Smooth muscle cell (in vitro differentiated cells): ENCODE data around the gene GSE1. TPM values are rescaled to one million over a fixed set of nuclear protein-coding genes. Genes with fewer than 3 reads are reported as not detected.

ENCODE experiments used
- DNase-seq: peaks from one replicate; lab custom pipeline; 2025; ENCODE audit not compliant: unreplicated experiment; lab: John Stamatoyannopoulos, UW
- H2AFZ ChIP-seq: fragments of 200-600 bp; sonication (generic); 2 replicates; pipeline ENCODE4 v1.6.0; 2016; ENCODE audit warnings: antibody characterized with exemption, low read depth, mild to moderate bottlenecking
- H3F3A ChIP-seq: fragments of 200-600 bp; sonication (generic); 2 replicates; pipeline ENCODE4 v1.6.0; 2017; ENCODE audit warnings: antibody characterized with exemption, low read depth
- H3K27ac ChIP-seq: fragments of 200-600 bp; sonication (generic); 2 replicates; pipeline ENCODE4 v1.5.1; 2016; ENCODE audit warnings: low read depth, mild to moderate bottlenecking
- H3K27me3 ChIP-seq: fragments of 200-600 bp; sonication (generic); 2 replicates; pipeline ENCODE4 v1.6.1; 2016; ENCODE audit warnings: low read depth, mild to moderate bottlenecking
- H3K36me3 ChIP-seq: fragments of 200-600 bp; sonication (generic); 2 replicates; pipeline ENCODE4 v1.5.1; 2016; ENCODE audit warnings: low read depth
- H3K4me1 ChIP-seq: fragments of 200-600 bp; sonication (generic); 2 replicates; pipeline ENCODE4 v1.5.1; 2016; ENCODE audit warnings: low read depth
- H3K4me2 ChIP-seq: fragments of 200-600 bp; sonication (generic); 2 replicates; pipeline ENCODE4 v1.6.0; 2016; ENCODE audit warnings: mild to moderate bottlenecking
- H3K4me3 ChIP-seq: fragments of 200-600 bp; sonication (generic); 2 replicates; pipeline ENCODE4 v1.5.1; 2016; ENCODE audit warnings: mild to moderate bottlenecking
- H3K79me2 ChIP-seq: fragments of 200-600 bp; sonication (generic); 2 replicates; pipeline ENCODE4 v1.6.0; 2016; ENCODE audit warnings: low read depth, mild to moderate bottlenecking
- H3K9ac ChIP-seq: fragments of 200-600 bp; sonication (generic); 2 replicates; pipeline ENCODE4 v1.6.0; 2016; ENCODE audit warnings: low read depth
- H3K9me3 ChIP-seq: fragments of 200-600 bp; sonication (generic); replicated peaks from 2 replicates; pipeline ENCODE4 v1.5.1; 2016; ENCODE audit warnings: low read depth
- H4K20me1 ChIP-seq: fragments of 200-600 bp; sonication (generic); 2 replicates; pipeline ENCODE4 v1.6.0; 2016; ENCODE audit warnings: low read depth
- CTCF ChIP-seq: fragments of 200-600 bp; sonication (generic); IDR thresholded peaks from 2 replicates; pipeline ENCODE4 v1.5.1; 2017; ENCODE audit warnings: borderline replicate concordance, mild to moderate bottlenecking, antibody characterized with exemption; ENCODE audit not compliant: insufficient read depth, poor library complexity, severe bottlenecking
- WGBS: methylation state at CpG from one replicate; pipeline ENCODE4 v1.1.7; 2016; ENCODE audit warnings: low lambda C conversion rate; 5-methylcytosine and 5-hydroxymethylcytosine counted together
- polyA plus RNA-seq: library from polyadenylated mRNA; unstranded; fragments of >200 nt; fragmentation: Nextera tagmentation; extraction: Ambion mirVana; gene quantifications from 2 replicates; pipeline ENCODE4 v1.2.1, GENCODE V29; 2016
- total RNA-seq: library from RNA; depleted of rRNA; stranded (reverse); fragments of >200 nt; gene quantifications from 2 replicates; pipeline ENCODE4 v1.2.3, GENCODE V29; 2014

GSE1 gene
- total and polyA plus RNA-seq, 2 experiments from 2014 or later = 13.6 to 27.7 TPM

DNA sequence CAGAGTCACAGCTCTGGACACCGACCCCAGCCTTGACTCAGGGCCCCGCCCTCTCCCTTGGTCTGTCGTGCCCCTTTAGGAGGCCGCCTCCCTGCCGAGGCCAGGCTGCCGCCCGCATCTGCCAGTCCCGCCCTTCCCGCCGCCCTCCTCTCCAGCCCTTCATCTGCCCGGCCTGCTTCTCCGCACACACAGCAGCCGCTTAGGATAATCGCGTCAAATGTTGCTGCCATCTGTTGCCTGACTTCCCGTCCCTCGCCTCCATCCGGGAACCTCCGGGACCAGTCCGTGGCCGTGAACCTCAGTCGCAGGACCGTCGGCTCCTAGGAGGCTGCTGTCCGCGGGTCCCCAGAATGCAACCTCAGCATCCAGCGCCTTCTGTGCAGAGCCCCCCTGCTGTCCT, 11.9 kb downstream of the GSE1 start:
- no peaks in the 10 kb centered on the region for H3F3A ChIP-seq
- no peaks in the 10 kb centered on the region for H3K9me3 ChIP-seq
- H3K4me3 ChIP-seq = no peak overlapping the region
- no peak for DNase-seq
- peaks cover 80% of the 10 kb centered on the region for H3K79me2 ChIP-seq
- 86% methylated on average over 20 of the region's 27 CpGs for WGBS
- H3K4me1 ChIP-seq = peaks cover 34% of the 10 kb centered on the region
- H3K4me2 ChIP-seq = no peak overlapping the region
- H2AFZ ChIP-seq = no peak overlapping the region
- no peaks in the 10 kb centered on the region for H3K36me3 ChIP-seq
- TF ChIP-seq CTCF = no peak
- no peaks in the 10 kb centered on the region for H3K27me3 ChIP-seq
- H4K20me1 ChIP-seq = peaks cover 100% of the 10 kb centered on the region
- H3K27ac ChIP-seq = no peak overlapping the region
- H3K9ac ChIP-seq = no peak overlapping the region

GRCh38 chr16:85625485-85626117, 12.5 kb downstream of the GSE1 start:
- peaks cover 34% of the 10 kb centered on the region for H3K4me1 ChIP-seq
- peaks cover 80% of the 10 kb centered on the region for H3K79me2 ChIP-seq
- H3K27ac ChIP-seq = no peak overlapping the region
- H3K27me3 ChIP-seq = no peaks in the 10 kb centered on the region
- no peak overlapping the region for H3K9ac ChIP-seq
- DNase-seq = no peak
- no peaks in the 10 kb centered on the region for H3K36me3 ChIP-seq
- peaks cover 100% of the 10 kb centered on the region for H4K20me1 ChIP-seq
- H3K4me2 ChIP-seq = no peak overlapping the region
- no peak overlapping the region for H2AFZ ChIP-seq
- H3F3A ChIP-seq = no peaks in the 10 kb centered on the region
- no peak overlapping the region for H3K4me3 ChIP-seq
- H3K9me3 ChIP-seq = no peaks in the 10 kb centered on the region
- no peak for TF ChIP-seq CTCF
- 90% methylated on average over 18 of the region's 18 CpGs for WGBS

DNA sequence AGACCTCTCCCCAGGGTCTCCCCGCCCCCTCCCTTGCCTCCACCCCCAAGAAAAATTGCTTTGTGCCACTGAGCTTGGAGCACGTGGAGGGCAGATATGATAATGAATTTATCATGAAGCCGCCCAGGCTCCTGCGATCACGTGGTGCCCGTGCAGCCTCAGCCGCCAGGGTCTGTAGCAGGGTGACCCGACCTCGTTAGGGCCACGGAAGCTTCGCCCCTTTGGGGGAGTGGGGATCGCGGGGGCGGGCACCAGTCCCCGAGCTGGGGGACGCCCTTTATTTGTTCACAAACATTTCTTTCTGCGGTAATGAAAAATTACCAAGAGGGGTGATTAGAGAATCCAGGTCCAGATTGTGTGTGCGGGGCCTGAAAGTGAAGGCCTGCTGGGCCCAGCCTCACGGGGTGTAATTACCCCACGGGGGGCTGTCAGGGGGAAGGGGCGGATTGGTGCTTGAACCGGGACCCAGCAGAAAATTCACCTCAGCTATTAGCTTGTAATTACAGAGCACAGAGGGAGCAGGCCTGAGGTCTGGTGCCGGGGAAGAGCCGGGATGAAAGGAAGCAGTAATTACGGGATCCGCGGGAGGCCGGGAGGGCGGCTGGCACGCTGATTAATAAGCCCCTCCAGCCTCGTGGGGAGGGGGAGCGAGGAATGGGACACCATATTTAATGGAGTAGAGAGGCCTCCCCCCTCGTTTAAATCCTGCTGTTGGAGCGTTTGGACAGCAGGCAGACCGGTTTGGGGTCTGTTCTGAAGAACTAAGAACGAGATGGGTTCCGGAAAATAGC, 13.3 kb downstream of the GSE1 start:
- no peak overlapping the region for H2AFZ ChIP-seq
- H3K79me2 ChIP-seq = peaks cover 80% of the 10 kb centered on the region
- 15% methylated on average over 36 of the region's 37 CpGs for WGBS
- peaks cover 34% of the 10 kb centered on the region for H3K4me1 ChIP-seq
- H4K20me1 ChIP-seq = peaks cover 100% of the 10 kb centered on the region
- no peaks in the 10 kb centered on the region for H3K27me3 ChIP-seq
- DNase-seq = no peak
- H3K9ac ChIP-seq = no peak overlapping the region
- no peaks in the 10 kb centered on the region for H3K36me3 ChIP-seq
- H3K27ac ChIP-seq = no peak overlapping the region
- H3F3A ChIP-seq = no peaks in the 10 kb centered on the region
- no peak for TF ChIP-seq CTCF
- no peaks in the 10 kb centered on the region for H3K9me3 ChIP-seq
- H3K4me2 ChIP-seq = peak overlapping the region; percentile 80
- H3K4me3 ChIP-seq = no peak overlapping the region

DNA sequence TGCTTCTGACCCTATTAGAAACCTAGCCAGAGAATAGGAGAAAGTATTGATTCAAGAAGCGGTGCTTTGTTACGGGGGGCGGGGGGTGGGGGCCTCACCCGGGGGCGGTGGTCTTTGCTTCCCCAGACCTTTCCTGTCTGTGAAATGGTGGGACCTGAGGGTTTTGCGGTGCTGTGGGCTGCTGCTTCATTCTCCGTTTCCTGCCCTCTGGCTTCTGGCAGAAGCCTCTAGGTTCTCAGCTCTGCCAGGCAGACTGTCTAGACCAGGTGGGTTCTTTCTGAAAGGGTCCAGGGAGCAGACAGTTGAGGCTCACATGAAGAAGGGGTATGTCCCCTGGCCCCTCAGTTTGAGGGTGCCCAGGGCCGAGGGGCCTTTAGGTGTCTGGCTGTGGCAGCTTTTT, 14.0 kb downstream of the GSE1 start:
- Histone ChIP-seq H3K4me3 (no peak overlapping the region), H2AFZ (no peak overlapping the region), H3K9me3 (no peaks in the 10 kb centered on the region), H3K4me1 (peaks cover 34% of the 10 kb centered on the region), H3K4me2 (no peak overlapping the region), H3K36me3 (no peaks in the 10 kb centered on the region), H3K27me3 (no peaks in the 10 kb centered on the region), H4K20me1 (peaks cover 100% of the 10 kb centered on the region), H3K79me2 (peaks cover 78% of the 10 kb centered on the region), H3K27ac (no peak overlapping the region), H3K9ac (no peak overlapping the region), H3F3A (no peaks in the 10 kb centered on the region)
- 69% methylated on average over 3 of the region's 8 CpGs for WGBS
- DNase-seq = no peak
- no peak for TF ChIP-seq CTCF
